ENCODE data around the gene ANKRD30A.
"Not testable (repeated sequence)": the region's sequence is repeated elsewhere in the genome, so short reads cannot be mapped to it uniquely, and the experiment has no call there.

ANKRD30A gene

DNA sequence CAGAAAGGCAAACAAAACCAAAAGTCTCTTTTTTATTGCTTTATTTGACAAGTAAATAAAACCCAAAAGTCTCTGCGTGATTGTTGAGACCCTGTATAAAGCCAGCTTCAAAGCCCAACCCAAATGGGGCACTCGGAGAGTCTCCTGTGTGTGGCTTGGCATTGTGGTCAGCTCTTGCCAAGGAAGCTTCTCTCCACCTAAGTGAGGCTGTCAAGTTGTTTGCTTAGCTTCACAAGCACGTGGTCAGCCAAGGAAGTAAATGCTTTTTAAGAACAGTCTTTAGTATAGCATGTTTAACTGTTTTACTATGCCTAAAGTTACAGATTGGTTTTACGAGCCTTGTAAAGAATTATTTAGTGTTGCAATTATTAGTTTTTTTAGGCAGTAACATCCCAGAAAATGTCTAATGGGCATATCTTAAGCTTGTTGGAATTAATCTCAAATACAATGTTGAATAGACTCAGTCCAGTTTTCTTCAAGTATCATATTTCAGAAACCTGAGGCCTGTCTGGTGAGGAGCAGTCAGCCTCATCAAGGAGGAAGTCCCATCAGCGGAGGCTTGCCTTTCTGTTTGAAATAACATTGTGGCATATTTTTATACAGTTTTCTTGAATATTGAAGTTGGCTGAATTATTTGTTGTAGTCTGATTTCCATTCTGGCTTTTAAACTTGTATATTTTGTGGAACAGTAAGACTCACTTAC, 144.3 kb downstream of the ANKRD30A start:
- DNase-seq, result no peak

DNA sequence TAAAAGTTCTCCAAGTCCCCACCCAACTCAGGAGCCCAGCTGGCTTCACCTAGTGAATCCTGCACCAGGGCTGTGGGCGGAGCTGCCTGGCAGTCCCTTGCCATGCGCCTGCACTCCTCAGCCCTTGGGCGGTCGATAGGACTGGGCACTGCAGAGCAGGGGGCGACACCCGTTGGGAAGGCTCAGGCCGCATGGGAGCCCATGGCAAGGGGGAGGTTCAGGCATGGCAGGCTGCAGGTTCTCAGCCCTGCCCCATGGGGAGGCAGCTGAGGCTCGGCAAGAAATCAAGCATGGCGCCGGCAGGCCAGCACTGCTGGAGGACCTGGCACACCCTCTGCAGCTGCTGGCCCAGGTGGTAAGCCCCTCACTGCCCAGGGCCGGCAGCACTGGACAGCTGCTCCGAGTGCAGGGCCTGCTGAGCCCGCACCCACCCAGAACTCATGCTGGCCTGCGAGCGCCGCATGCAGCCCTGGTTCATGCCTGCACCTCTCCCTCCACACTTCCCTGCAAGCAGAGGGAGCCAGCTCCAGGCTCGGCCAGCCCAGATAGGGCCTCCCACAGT, 149.9 kb downstream of the ANKRD30A start:
- DNase-seq, result no peak

DNA sequence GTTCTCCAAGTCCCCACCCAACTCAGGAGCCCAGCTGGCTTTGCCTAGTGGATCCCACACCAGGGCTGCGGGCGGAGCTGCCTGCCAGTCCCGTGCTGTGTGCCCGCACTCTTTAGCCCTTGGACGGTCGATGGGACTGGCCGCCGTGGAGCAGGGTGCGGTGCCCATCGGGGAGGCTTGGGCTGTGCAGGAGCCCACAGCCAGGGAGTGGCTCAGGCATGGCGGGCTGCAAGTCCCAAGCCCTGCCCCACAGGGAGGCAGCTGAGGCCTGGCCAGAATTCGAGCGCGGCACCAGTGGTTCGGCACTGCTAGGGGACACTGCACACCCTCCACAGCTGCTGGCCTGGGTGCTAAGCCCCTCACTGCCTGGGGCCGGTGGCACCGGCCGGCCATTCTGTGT, 159.7 kb downstream of the ANKRD30A start:
- no peak for DNase-seq

DNA sequence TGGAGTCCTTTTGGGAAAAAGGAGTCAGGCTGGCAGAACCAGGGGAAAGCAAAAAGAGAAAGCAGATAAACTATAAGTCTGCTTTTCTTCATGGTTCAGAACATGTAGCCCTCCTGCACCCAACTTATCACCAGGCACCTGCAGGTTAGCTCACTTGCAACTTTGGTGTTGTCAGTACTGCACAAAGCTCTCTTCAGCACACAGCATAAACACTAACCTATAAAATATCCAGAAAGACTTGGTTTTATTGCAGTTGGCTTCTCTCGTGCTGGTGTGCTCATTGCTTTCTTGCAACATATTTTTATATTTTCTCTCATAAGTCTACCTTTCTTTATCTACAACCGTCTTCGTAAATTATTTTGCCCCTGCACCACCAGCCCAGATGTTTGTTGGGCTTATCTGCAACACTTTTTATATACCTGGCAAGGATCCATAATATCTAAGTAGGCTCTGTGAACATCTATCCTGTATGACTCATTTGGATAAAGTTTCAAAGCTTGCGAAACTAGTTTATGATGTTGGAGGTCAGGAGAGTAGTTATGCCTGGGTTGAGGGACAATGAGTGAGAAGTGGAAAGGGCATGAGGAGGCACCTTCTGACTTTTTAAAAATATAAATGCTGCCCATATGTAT, 164.6 kb downstream of the ANKRD30A start:
- no peak for DNase-seq

DNA sequence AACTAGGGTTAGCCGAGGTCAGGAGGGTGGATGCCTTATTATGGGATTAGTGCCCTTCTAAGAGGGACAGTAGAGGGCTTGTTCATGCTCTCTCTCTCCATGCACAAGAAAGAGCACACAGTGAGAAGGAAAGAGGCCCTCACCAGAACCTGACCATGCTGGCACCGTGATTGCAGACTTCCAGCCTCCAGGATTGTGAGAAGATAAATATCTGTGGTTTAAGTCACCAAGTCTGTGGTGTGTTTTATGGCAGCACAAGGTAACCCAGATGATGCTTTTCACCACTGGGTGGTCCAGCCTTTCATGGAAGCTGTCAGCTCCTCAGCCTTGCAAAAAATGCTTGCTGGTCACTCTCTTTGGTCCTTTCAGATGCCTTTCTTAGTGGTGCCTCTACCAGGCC, 175.9 kb downstream of the ANKRD30A start:
- no peak for DNase-seq

DNA sequence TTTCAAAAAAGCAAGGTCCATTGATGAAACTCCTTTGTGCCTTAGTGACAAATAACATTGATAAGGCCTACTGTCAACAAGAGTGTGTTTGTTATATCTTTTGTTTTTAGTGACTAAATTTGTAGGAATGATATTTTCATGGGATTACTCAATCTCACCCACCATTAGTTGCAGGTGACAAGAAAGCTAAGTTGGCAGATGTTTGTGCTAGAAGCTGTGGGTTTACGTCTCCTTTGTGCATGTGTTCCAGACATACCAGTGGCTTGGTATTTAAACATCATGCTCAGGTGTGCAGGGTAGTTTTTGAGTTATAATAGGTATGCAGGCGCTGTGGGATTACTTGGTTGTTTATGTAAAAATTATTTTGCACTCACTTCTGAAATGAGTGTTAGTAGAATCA, 178.6 kb downstream of the ANKRD30A start:
- no peak for DNase-seq

DNA sequence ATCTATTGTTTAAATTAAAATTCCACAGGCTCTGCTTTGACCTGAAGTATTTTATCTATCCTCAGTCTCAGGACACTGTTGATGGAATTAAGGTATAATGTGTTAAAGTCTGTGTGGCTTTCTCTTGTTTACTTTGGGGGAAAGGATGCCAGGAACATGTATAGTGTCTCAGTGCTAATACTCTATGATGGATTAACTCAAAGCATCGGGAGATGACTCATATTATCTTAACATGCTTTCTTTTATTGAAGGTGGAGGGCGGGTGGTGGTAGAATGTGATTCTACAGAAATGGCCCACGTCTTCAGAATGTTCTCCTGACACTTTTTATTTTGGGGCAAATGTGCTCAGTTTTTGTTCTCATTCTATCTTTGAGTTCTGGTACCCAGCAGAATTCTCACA, 189.0 kb downstream of the ANKRD30A start:
- no peak for DNase-seq

DNA sequence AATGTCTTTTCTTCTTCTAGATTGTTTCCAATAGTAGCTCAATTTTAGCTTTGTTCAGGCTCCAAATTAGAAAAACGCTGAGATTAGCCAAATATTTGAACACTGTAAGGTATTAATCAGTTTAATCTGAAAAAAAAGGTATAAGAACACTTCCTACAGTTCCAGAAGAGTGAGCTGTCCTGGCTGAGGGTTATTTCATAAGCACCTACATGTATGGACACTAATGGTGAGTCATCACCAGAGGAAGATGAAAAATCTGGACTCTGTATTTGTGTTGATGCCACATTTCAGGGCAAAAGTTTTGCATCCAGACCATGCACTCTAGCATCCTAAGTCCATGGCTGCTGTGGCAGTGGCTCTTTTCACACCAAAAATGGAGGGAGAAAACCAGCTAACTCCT, 189.5 kb downstream of the ANKRD30A start:
- no peak for DNase-seq

DNA sequence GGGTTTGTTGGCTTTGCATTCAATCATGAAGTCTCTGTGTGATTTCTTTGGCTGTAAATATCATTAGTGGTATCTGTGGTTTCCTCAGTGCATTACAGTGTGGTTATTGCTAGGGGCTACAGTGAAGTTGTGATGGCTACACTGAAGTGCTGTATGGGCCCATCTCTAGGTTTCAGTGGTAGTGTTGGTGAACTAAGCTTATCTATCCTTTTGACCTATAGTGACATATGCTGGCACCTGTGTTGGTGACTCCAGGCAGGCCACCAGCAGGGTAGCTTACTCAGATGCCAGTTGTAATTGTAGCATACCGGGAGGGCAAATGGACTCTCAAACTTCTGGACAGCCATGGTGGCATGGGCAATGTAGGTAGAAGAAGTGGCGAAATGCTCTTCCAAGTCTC, 219.0 kb downstream of the ANKRD30A start:
- no peak for DNase-seq

DNA sequence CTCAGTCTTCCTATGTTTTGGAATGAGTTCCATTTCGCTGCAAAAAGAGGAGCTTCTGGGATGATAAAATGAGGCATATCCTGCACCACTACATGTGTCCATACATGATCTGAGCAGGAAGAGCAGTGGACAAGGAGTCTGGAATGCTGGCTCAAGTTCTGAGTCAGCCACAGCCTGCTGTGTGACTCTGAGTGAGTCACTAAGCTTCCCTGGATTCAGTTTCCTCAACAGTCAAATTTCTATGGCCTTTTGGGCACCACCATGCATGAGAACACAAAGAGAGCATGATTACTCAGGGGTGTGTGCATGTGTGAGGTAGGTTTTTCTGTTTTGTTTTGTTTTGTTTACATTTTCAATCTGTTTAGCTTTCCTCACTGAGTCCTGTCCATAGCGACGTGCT, 254.6 kb downstream of the ANKRD30A start:
- DNase-seq, result no peak

DNA sequence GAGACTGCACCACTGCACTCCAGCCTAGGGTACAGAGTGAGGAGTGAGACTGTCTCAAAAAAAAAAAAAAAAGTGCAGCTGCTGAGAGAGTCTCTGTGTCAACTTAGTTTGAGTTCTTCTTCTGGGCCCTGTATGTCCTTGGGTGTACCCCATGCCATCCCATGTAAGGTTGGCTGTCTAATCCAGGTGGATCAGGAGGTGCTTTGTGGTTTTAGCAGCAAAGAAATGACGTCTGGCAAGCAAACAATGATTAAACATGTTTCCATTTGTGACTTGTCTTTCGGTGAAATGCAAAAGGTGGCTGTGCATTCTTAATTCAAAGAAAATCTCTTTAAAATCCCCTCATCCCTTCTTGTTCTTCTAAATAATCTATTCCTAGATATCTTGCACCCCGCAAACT, 255.9 kb downstream of the ANKRD30A start:
- no peak for DNase-seq

DNA sequence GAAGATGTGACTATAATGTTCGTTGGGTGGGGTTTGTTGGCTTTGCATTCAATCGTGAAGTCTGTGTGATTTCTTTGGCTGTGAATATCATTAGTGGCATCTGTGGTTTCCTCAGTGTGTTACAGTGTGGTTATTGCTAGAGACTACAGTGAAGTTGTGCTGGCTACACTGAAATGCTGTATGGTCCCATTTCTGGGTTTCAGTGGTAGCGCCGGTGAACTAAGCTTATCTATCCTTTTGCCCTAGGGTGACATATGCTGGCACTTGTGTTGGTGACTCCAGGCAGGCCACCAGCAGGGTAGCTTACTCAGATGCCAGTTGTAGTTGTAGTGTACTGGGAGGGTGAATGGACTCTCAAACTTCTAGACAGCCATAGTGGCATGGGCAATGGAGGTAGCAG, 259.5 kb downstream of the ANKRD30A start:
- no peak for DNase-seq

DNA sequence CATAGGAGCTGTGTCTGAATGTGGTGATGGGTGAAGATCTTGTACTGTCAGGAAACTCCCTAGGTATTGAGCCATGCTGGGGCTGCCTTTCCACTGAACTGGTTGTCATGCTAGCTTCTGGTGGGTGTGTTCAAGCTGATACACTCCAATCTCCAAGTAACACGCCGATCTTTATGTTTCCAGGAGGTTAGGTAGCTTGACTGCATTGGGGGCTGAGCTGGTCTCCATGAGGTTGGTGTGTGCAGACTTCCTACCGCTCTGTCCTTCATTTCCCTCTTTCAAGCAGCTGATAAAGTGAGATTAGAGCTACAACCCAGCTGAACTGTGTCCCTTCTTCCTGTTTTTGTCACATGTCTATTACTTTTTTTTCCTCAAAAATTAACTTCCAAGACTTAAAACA, 265.5 kb downstream of the ANKRD30A start:
- no peak for DNase-seq

DNA sequence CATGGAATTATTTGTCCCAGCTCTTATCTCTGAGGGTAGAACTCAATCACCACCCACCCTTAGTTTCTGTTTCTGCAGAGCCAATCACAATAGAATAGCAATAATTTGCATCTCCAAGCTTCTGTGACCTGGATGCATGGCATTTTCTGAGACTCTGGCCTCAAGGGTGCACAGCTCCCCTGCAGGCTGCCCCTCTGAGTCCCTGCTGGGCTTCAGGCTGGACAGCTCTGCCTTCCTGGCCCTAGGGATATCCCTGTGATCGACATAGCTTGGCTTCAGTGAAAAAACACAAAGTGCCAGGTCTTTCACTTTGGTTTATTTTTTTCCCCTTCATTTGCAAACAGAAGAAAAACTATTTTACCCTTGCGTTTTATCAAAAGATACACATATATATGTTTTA, 275.4 kb downstream of the ANKRD30A start:
- DNase-seq, result not testable (repeated sequence)

DNA sequence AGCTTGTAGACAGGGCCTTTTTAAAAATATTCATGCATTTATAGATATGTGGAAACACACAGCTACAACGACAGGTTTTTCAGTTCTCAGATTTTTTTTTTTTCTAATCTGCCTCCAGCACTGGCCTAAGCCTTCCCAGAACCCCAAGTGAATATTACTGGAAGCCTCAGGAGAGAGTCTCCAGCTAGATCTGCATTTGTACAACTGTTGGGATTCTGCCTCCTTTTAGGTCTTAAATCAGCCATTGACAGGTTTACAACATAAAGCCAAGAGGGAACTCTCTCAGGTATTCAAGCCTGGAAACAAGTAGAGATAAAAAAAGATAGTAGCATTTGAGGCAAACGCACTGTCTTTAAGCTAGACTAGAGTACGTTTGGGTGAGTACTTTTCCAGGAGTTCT, 275.8 kb downstream of the ANKRD30A start:
- DNase-seq, result no peak

DNA sequence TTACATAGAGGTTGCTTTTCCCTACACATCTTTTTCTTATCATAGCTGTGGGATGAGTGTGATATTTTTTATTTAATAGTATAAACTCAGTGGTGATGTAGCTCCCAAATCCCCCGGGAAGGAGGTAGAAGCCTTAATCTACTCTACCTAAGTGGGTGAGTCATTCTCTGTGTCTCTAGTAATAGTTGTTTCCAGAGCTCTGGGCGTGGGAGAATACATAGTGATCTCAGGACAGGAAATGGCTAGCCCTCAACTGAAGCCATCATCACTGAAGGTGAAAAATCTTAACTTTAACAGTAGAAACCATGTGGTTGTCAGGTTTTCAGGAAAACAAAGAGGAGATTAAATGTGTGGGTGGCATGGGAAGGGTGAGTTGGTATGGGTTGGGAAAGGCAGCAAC, 278.4 kb downstream of the ANKRD30A start:
- no peak for DNase-seq

Data from CD4-positive, alpha-beta T cell treated with Interferon alpha-2 for 1 hour (primary cell).